ENCODE results near the gene RTKN2.

GRCh38 chr10:62306663-62307062, 38.0 kb upstream of the RTKN2 start:
- no peak for TF ChIP-seq POLR2AphosphoS5 (IDR thresholded peaks at IDR 0.05; ENCODE audit: low read depth, low read length)
- no peak for TF ChIP-seq SIN3A (IDR thresholded peaks at IDR 0.05; ENCODE audit: borderline replicate concordance, insufficient read depth, low read length)
- no peak for TF ChIP-seq REST (IDR thresholded peaks at IDR 0.05; ENCODE audit: insufficient read depth in 1 of 2, low read depth in 2 of 2, low read length in 2 of 2)

Measured in PFSK-1 (cell line).